Thyroid gland (tissue), 4 donors: Measurements from ENCODE around the gene BLVRB.

Source experiments
- POLR2A ChIP-seq, 2 donors: fragments of 450-650 bp; IDR thresholded peaks; one replicate each; pipeline ENCODE4 v1.6.1; 2017; ENCODE audit warnings: antibody characterized with exemption in 2 of 2, mild to moderate bottlenecking in 2 of 2, moderate library complexity in 1 of 2
- TF ChIP-seq, protein P1 (sequence below), 6 experiments: fragments of 200-600 bp in 3 of 6; fragments of 450-650 bp in 3 of 6; sonication (generic) in 3 of 6; IDR thresholded peaks; one replicate each; pipeline ENCODE4 v1.5.1; 2016 to 2019; ENCODE audit warnings: antibody characterized with exemption in 6 of 6, mild to moderate bottlenecking in 2 of 6, inconsistent platforms in 1 of 6, moderate library complexity in 1 of 6

DNA sequence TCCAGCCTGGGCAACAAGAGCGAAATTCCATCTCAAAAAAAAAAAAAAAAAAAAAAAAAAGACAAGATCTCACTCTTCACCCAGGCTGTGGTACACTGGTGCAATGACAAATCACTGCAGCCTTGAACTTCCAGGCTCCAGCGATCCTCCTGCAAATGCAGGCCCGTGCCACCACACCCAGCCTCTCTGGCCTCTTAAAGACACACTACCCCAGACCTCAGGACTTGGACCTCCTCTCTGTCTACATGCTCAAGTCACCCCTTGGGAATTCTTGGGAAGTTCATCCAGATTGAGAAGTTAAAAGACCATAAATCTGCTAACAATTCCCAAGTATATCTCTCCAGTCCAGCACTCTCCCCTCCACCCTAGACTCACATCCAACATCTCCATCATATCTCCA, 65.0 kb downstream of the BLVRB start:
- TF ChIP-seq, protein P1, sequence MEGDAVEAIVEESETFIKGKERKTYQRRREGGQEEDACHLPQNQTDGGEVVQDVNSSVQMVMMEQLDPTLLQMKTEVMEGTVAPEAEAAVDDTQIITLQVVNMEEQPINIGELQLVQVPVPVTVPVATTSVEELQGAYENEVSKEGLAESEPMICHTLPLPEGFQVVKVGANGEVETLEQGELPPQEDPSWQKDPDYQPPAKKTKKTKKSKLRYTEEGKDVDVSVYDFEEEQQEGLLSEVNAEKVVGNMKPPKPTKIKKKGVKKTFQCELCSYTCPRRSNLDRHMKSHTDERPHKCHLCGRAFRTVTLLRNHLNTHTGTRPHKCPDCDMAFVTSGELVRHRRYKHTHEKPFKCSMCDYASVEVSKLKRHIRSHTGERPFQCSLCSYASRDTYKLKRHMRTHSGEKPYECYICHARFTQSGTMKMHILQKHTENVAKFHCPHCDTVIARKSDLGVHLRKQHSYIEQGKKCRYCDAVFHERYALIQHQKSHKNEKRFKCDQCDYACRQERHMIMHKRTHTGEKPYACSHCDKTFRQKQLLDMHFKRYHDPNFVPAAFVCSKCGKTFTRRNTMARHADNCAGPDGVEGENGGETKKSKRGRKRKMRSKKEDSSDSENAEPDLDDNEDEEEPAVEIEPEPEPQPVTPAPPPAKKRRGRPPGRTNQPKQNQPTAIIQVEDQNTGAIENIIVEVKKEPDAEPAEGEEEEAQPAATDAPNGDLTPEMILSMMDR (IDR thresholded peaks at IDR 0.05), result no peak
- TF ChIP-seq POLR2A (IDR thresholded peaks at IDR 0.05), result no peak
